ENCODE data around the gene FRMD1. TPM values are rescaled to one million over a fixed set of nuclear protein-coding genes. Genes with fewer than 3 reads are reported as not detected.

Gene FRMD1
- total RNA-seq, 4 donors from 2014 or later, result 0.13 TPM; not detected in 3

- Histone ChIP-seq H3K27me3 (no peaks in the 10 kb centered on the region), H3K27ac (no peak overlapping the region), H3K36me3 (no peaks in the 10 kb centered on the region), H3K4me3 (replicated peaks in 1 of 3) (no peak overlapping the region), H3K9me3 (no peaks in the 10 kb centered on the region), H3K4me1 (no peaks in the 10 kb centered on the region)
- TF ChIP-seq CTCF (IDR thresholded peaks at IDR 0.05), result no peak
- TF ChIP-seq POLR2A (IDR thresholded peaks at IDR 0.05), result no peak
- DNase-seq, result no peak
- intact Hi-C loops (cut with DNase I), result no loop called here
- WGBS, 2 donors, result 89 to 94% methylated on average over 24 of the region's 24 CpGs
These were observed 11.8 kb downstream of the FRMD1 start for GRCh38 chr6:168067081-168067759.

- no peaks in the 10 kb centered on the region for H3K27me3 ChIP-seq
- H3K36me3 ChIP-seq, result no peaks in the 10 kb centered on the region
- intact Hi-C loops (cut with DNase I), result no loop called here
- no peak for TF ChIP-seq CTCF (IDR thresholded peaks at IDR 0.05)
- TF ChIP-seq POLR2A (IDR thresholded peaks at IDR 0.05), result no peak
- no peak for DNase-seq
- no peaks in the 10 kb centered on the region for H3K9me3 ChIP-seq
- WGBS, 2 donors, result 87 to 91% methylated on average over 5 to 9 of the region's 11 CpGs
- no peak overlapping the region for H3K27ac ChIP-seq
- no peak overlapping the region for H3K4me3 ChIP-seq (replicated peaks in 1 of 3)
- no peaks in the 10 kb centered on the region for H3K4me1 ChIP-seq
These were observed 14.7 kb downstream of the FRMD1 start for GRCh38 chr6:168064226-168064807.

GRCh38 chr6:168063431-168063830, 15.6 kb downstream of the FRMD1 start:
- no peak overlapping the region for H3K4me3 ChIP-seq (replicated peaks in 1 of 3)
- DNase-seq, result no peak
- 95 to 97% methylated on average over 7 to 9 of the region's 13 CpGs for WGBS, 2 donors
- H3K9me3 ChIP-seq, result no peaks in the 10 kb centered on the region
- intact Hi-C loops (cut with DNase I), result no loop called here
- H3K27ac ChIP-seq, result no peak overlapping the region
- H3K4me1 ChIP-seq, result no peaks in the 10 kb centered on the region
- H3K36me3 ChIP-seq, result no peaks in the 10 kb centered on the region
- H3K27me3 ChIP-seq, result no peaks in the 10 kb centered on the region
- no peak for TF ChIP-seq POLR2A (IDR thresholded peaks at IDR 0.05)
- TF ChIP-seq CTCF (IDR thresholded peaks at IDR 0.05), result no peak

- Histone ChIP-seq H3K4me1 (no peaks in the 10 kb centered on the region), H3K27ac (no peak overlapping the region), H3K9me3 (no peaks in the 10 kb centered on the region), H3K4me3 (replicated peaks in 1 of 3) (no peak overlapping the region), H3K27me3 (no peaks in the 10 kb centered on the region), H3K36me3 (no peaks in the 10 kb centered on the region)
- TF ChIP-seq CTCF (IDR thresholded peaks at IDR 0.05) (no peak), POLR2A (IDR thresholded peaks at IDR 0.05) (no peak)
- WGBS, 2 donors, result 88 to 91% methylated on average over 11 to 23 of the region's 31 CpGs
- intact Hi-C loops (cut with DNase I), result no loop called here
- DNase-seq, result no peak
These were observed 16.4 kb downstream of the FRMD1 start for GRCh38 chr6:168062346-168063289.
